DMS114 treated with DMSO at 0.1 percent for 48 hours (cell line): ENCODE results near the gene RPS15.
"Not testable (repeated sequence)": the region's sequence is repeated elsewhere in the genome, so short reads cannot be mapped to it uniquely, and the experiment has no call there.

Experiments used
- DNase-seq: peaks from one replicate; lab custom pipeline; 2025; ENCODE audit not compliant: unreplicated experiment; lab: John Stamatoyannopoulos, UW

RPS15 gene

DNA sequence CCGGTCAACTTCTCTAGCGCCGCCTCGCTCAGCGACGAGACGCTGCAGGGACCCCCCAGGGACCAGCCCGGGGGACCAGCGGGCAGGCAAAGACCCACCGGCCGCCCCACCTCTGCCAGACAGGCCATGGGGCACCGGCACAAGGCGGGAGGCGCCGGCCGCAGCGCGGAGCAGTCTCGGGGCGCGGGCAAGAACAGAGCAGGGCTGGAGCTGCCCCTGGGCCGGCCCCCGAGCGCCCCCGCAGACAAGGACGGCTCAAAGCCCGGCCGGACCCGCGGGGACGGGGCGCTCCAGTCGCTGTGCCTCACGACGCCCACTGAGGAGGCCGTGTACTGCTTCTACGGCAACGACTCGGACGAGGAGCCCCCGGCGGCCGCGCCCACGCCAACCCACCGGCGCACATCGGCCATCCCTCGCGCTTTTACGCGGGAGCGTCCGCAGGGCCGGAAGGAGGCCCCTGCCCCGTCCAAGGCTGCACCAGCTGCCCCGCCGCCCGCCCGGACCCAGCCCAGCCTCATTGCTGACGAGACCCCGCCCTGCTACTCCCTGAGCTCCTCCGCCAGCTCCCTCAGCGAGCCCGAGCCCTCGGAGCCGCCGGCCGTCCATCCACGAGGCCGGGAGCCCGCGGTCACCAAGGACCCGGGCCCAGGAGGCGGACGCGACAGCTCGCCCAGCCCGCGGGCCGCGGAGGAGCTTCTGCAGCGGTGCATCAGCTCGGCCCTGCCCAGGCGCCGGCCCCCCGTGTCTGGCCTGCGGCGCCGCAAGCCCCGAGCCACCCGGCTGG is 29.5 kb downstream of the RPS15 start:
- DNase-seq, result no peak

DNA sequence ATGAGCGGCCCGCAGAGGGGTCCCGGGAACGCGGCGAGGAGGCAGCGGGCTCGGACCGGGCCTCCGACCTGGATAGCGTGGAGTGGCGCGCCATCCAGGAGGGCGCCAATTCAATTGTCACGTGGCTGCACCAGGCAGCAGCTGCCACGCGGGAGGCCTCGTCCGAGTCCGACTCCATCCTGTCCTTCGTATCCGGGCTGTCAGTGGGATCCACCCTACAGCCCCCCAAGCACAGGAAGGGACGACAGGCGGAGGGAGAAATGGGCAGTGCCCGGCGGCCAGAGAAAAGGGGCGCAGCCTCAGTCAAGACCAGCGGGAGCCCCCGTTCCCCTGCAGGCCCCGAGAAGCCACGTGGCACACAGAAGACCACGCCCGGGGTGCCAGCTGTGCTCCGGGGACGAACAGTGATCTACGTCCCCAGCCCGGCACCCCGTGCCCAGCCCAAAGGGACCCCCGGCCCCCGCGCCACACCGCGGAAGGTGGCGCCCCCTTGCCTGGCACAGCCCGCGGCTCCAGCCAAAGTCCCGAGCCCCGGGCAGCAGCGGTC is 30.2 kb downstream of the RPS15 start:
- no peak for DNase-seq

DNA sequence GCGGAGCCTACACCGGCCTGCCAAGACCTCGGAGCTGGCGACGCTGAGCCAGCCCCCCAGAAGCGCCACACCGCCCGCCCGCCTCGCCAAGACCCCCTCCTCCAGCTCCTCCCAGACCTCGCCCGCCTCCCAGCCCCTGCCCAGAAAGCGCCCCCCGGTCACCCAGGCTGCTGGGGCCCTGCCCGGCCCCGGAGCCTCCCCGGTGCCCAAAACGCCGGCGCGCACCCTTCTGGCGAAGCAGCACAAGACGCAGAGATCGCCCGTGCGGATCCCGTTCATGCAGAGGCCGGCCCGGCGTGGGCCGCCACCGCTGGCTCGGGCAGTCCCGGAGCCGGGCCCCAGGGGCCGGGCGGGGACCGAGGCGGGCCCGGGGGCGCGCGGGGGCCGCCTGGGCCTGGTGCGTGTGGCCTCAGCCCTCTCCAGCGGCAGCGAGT is 30.6 kb downstream of the RPS15 start:
- DNase-seq, result no peak

DNA sequence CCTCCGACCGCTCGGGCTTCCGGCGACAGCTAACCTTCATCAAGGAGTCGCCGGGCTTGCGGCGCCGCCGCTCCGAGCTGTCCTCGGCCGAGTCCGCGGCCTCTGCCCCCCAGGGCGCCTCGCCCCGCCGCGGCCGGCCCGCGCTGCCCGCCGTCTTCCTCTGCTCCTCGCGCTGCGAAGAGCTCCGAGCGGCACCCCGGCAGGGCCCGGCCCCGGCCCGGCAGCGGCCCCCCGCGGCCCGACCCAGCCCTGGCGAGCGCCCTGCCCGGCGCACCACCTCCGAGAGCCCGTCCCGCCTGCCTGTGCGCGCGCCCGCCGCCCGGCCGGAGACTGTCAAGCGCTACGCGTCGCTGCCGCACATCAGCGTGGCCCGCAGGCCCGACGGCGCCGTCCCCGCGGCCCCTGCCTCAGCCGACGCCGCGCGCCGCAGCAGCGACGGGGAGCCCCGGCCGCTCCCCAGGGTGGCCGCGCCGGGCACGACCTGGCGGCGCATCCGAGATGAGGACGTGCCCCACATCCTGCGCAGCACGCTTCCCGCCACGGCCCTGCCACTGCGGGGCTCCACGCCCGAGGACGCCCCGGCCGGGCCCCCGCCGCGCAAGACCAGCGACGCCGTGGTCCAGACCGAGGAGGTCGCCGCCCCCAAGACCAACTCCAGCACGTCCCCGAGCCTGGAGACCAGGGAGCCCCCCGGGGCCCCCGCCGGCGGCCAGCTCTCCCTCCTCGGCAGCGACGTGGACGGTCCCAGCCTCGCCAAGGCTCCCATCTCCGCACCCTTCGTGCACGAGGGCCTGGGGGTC is 31.3 kb downstream of the RPS15 start:
- DNase-seq, result no peak

DNA sequence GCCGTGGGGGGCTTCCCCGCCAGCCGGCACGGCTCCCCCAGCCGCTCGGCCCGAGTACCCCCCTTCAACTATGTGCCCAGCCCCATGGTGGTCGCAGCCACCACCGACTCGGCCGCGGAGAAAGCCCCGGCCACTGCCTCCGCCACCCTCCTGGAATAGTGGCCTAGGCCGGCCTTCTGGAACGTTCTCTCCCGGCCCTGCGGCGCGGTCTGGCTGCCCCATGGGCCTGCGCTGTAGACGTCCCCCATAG is 31.8 kb downstream of the RPS15 start:
- no peak for DNase-seq

DNA sequence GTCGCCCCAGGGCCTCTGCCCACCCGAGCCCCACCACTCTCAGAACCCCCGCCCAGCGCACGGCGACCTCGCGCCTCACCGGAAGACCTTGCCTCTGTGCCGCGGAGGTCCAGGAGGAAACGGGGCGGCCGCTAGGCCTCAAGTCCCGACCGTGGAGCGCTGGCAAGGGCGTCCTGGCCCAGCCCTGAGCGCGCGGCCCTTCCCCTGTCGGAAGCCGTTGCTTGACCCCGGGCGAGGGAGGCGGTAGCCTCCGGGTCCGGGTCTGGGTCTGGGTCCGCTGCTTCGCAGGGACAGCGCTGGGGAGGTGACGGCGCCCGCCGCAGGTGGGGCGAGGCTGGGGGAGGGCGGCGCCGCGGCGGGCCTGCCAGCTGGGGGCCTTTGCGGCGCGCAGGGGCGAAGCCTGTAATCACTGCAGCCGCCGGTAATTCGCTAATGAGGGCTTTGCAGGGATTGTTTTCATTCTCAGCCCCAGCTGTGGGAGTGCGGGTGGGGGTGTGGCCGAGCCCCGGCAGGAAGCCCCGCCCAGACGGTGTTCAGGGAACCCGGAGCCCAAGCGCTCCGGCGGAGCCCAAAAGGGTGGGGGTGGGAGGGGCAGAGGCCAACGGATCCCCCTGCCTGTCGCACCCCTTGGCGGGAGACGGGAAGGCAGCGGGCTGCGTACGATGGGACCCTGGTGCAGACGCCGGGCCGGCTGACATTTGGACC is 32.3 kb downstream of the RPS15 start:
- DNase-seq, result no peak

DNA sequence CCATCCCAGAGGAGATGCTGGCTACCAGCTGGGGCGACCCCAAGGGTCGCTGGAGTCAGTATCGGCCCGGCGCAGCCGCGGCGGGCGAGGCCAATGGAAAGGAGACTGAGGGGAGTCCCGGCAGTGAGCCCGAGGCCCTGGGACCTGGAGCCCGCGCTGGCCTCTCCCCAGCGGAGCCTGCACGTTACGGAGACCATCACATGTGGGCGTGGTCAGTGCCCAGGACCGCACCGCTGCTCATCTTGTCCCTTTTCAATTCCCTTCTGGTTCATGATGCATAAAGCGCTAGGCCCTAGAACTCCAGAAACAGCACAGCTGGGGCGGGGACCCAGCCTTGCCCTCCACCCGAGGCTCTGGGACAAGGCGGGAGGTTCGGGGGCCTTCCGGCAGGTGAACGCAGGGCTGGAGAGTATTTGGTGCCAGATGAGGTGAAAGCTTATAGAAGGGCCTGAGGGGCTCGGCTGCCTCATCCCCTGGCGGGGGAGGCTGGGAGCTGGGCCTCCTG is 32.9 kb downstream of the RPS15 start:
- DNase-seq, result no peak

DNA sequence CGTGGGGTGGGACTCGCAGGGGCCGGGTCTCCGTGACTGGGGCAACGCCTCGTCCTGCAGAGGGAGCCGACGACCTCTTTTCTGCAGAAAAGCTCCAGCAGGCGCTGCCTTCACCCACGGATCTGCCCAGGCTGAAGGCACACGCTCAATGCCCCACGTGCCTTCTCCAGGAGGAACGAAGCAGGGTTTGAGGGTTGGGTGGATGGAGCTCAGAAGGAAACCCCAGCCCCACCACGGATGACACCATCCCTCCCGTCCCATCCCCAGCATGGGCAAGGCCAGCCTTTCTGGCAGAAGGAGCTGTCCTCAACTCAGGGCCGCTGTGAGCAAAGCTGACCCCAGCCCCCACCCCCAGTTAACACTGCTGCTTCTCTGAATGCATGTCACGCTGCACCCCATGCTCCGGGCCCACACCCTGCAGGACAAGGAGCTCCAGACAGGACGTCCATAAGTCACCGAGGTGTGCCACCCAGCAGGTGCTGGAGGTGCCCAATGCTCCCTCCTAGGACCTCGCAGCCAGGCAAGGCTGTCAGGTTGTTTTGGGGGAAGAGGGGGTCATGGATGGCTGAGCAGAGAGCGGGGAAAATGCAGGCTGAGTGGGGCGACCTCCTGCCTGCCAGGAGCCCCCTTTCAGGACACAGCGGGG is 33.4 kb downstream of the RPS15 start:
- no peak for DNase-seq

DNA sequence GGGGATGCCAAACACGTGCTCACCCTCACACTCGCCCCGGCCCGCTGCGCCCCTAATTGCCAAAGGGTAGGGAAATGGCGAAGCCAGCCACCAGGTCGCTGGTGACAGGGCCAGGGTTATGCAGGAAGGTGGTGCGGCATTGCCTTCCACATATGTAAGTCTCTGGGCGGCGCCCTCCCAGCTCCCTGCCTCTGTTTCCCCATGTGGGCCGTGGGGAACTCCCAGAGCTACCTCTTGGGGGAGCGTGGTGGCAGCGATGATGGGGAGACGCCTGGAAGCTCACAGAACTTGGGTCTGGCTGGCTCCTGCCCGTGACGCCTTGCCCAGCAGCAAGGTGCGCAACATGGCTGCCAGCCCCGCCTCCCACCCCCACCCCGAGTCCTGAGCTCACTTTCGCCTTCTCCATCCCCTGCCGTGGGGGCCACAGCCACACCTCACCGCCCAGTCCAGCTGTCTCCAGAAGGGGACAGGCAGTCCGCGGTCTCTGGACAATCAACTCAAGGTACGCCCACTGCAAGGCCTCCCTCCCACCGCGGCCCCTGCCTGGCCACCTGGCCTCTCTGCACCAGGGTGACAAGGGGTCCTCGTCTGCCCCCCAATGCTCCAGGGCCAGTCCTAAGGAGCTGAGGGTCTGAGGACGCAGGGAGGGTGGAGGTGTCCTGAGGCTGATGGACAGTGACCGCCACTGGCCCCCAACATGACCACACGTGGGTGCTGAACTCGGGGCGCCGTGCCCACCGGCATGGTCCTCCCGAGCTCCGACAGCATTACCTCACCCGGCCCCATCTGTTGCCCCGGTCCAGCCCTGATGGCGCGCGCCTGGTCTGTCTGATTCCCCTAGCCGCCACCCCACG is 34.3 kb downstream of the RPS15 start:
- DNase-seq, result no peak

DNA sequence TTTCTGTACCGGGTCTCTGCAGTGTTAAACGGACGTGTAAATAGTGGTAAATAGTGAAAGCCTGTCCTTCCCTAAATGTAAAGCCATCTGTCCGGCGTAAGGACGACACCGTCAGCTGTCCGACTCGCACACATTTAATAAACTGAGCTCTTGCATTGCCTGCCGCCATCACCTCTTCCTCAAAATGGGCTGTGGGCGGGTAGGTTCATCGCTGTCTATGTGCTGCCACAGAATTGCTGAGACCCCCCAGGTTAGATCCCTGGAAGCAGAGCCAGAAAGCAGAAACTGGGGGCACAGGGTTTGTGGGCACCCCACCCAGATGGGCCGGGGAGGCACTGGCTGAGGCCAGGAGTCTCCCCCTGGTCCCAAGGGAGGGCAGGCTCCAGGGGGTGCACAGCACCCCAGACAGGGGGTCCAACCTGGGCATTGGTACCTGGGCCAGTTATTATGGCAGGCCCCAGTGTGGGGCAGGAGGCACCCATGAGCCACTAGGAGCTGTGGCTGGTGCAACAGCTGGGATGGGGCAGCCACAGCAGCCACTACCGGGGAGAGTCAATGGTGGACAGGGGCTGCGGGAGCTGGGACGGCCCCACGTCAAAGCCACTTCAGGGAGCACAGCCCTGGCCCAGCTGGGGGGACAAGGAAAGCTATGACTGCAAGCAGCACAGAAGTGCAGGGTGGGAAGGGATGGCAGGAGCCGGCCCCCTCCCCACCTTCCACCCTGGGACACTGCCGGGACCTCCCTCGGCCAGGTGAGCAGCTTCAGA is 35.1 kb downstream of the RPS15 start:
- no peak for DNase-seq

DNA sequence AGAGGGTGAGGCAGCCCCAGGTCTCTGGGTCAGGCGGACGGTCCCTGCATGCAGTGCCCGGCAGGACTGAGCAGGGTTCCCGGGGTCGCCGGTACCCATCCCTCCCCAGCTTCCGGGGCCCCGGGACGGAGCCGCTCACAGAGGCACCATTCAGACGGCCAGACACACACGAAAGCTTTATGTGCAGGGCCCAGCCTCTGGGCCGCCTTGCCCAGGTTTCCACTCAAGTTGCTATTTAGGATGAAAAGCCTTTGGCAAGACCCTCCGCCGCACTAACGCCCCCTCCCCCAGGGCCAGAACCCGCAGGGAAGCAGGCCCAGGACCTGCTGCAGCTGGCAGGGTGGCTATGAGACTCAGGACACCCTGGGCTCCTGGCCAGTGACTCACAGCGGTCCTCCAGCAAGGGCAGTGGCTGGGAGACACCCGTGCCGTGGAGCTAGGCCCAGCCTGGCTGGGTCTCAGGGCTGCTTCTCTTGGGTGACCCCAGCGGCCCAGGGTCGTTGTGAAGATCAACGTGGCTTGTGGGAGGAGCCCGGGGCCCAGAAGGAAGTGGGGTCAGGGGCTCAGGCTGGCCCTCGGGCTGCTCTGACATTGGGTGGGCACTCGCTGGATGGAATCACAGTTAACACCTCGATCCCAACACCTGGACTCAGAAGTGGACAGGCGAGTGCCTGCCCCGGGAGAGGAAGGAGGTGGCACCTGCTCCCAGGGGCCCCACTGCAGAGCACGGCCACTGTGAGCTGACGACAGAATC is 36.0 kb downstream of the RPS15 start:
- no peak for DNase-seq

DNA sequence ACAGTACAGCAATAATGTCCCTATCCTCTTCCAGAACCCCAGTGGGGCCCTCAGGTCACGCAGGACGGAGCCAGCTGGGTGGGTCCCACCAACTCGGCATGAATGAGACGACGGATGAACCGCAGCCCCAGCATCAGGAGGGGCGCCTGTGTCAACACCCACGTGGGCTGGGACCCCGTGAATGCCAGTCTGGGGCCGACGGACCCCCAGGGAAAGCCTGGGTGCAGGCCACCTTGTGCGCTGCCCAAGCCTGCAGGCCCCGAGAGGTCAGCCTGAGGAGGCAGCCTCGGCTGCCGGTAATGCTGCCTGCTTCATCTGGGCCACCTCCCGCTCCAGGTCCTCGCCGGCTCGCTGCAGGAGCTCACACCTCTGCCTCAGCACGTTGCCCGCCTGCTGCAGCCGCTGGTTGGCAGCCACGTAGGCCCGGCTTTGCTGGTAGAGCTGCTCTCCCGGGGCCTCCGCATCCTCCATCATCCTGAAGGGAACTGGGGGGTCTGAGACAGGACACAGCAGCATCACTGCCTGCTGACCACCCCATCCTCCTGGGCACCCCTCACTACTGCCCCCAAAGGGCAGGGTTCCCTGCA is 36.7 kb downstream of the RPS15 start:
- no peak for DNase-seq

DNA sequence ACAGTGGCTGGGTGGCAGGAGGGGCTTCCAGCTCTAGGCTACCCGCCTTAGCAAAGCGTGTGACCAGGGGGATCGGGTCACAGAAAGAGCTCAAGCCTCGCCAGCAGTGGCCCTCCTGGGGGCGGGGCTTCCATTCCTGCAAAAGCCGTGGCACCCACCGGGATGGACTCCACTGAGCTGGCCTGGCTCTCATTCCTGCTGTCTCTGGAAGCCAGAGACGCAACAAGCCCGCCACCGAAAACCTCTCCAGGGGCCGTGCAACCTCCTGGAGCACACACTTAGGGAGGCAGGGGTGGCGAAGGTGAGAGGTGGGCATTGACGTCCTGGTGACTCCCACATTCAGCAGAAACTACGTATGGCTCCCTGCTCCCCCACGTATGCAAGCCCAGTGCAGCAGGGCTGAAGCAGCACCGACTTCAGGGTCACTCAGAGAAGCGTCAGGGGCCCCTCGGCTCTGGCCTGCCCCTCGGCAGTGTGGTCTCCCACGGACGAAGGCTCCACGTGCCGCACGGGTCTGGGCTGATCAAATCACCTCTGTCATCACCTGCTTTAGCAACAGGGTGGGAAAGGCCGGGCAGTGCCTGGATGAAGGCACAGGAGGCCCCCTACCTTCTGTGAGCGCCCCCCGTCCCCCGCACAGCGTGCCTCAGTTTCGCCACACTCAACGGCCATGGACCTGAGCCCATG is 37.7 kb downstream of the RPS15 start:
- DNase-seq, result no peak

DNA sequence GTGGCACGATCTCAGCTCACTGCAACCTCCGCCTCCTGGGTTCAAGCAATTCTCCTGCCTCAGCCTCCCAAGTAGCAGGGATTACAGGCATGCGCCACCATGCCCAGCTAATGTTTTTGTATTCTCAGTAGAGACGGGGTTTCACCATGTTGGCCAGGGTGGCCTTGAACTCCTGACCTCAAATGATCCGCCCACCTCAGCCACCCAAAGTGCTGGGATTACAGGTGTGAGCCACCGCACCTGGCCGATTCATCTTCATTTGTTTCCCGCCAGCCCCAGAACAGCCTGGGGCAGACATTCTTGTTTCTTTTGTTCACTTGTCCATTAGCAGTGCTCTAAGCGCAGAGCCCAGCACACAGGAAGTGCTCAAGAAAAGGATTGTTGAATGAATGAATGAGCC is 38.9 kb downstream of the RPS15 start:
- not testable (repeated sequence) for DNase-seq

DNA sequence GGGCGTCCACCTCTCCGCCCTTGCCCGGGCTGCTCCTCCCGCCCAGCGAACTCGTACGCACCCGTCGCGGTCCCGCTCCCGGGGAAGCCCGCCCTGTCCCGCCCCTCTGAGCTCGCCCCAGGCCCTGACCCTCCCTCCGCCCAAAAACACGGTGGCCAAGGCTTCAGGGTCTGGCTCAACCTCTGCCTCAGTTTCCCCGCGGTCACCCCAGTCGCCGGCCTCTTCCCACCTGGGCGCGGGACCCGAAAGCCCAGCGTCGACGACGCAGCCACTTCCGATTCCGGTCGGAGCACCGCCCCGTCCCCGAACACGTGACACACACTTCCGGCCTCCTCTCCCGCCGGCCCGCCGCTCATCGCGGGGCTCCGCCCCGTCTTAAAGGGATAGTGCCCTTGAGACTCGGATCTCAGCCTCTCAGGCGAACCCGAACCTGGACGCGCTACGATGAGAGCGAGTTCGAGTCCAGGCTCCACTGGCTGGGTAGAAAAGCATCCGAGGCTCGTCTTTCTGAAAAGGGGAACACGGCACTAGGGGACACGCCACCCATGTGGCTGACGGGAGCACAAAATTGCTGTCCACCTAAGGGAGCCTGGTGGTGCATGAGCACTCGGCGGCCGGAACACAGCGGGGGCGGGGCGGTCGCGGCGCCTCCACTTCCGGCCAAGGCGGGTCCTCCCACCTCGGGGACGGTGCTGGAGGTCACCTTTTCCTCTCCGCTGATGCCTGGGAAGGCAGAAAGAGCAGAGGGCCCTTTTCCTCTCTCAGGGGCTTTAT is 40.9 kb downstream of the RPS15 start, which contains the start of gene C19orf25:
Gene C19orf25, minus strand, starts transcription at position 282 of the 774 bp plus-strand sequence. CDS start 312 bp downstream, outside the sequence.
- DNase-seq, result peak; percentile 74

DNA sequence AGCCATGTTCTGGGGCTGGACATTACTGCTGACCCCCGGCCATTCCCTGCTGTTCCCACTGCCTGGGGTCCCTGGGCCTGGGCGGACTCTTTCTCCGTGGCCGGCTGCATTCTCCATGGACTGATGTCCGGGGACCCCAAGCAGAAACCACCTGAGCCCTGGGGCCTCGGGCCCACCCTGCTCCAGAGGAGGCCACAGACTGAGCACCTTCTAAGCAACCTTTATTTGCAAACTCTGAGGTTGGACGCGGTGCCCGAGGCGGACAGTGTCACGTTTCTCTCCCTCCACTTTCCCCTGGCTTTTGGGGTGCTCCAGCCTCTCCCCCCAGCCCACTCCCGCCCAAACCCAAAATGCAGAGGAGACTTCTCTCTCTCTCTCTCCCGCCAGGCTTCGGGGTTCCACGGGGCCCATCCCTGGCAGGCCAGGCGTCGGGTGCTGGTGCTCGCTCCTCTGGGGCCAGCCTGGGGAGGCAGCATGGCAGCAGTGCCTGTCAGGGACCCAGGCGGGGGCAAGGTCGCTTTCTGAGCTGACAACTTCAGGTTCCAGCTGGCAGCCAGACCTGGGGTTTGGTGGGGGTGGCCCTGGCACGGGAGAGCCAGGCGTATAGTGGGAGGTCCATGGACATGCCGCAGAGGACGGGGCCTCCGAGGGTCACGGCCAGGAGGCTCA is 43.2 kb downstream of the RPS15 start:
- no peak for DNase-seq
